IMR-90 (cell line): ENCODE data around the gene PGS1. TPM values are rescaled to one million over a fixed set of nuclear protein-coding genes. Genes with fewer than 3 reads are reported as not detected.

ENCODE experiments used
- ATAC-seq: fragments of 200-7000 bp; cut with Tn5 transposase; 2 replicates; pipeline ENCODE4 v1.9.1; 2020; ENCODE audit warnings: low read depth, mild to moderate bottlenecking, moderate library complexity
- BruUV-seq: library from RNA; stranded (reverse); fragments of 400-500 nt; replicated peaks from 2 replicates; lab custom pipeline; 2021; lab: Mats Ljungman, UMichigan
- CTCF ChIA-PET: fragments of 300-600 bp; formaldehyde crosslinking; extraction: SDS; loops from one replicate; lab custom pipeline; 2021; ENCODE audit warnings: antibody characterized with exemption; lab: Yijun Ruan, JAX
- POLR2A ChIA-PET: fragments of 300-600 bp; sonication (Branson Sonifier 250); formaldehyde crosslinking; loops from one replicate; lab custom pipeline; 2022; ENCODE audit warnings: antibody characterized with exemption; ENCODE audit not compliant: unreplicated experiment; lab: Charles Lee
- DNase-seq: peaks from one replicate; pipeline ENCODE4 v3.0.0; 2013
- H2AFZ ChIP-seq: replicated peaks from 2 replicates; pipeline ENCODE3; 2013; ENCODE audit warnings: low read length, mild to moderate bottlenecking; ENCODE audit not compliant: poor library complexity
- H2AK5ac ChIP-seq: 2 replicates; pipeline ENCODE4 v1.6.1; 2013; ENCODE audit warnings: low read depth, low read length, inconsistent platforms
- H2AK9ac ChIP-seq: replicated peaks from 2 replicates; pipeline ENCODE3; 2013; ENCODE audit warnings: mild to moderate bottlenecking, low read depth, low read length, moderate library complexity; ENCODE audit not compliant: poor library complexity
- H2BK120ac ChIP-seq: 2 replicates; pipeline ENCODE4 v1.6.1; 2013; ENCODE audit warnings: low read depth, low read length, inconsistent platforms
- H2BK15ac ChIP-seq: 3 replicates; pipeline ENCODE4 v1.6.1; 2013; ENCODE audit warnings: low read depth, low read length, inconsistent platforms
- H2BK20ac ChIP-seq: 2 replicates; pipeline ENCODE4 v1.6.1; 2013; ENCODE audit warnings: low read depth, mild to moderate bottlenecking, inconsistent platforms, low read length, moderate library complexity
- H2BK5ac ChIP-seq: 2 replicates; pipeline ENCODE4 v1.6.1; 2013; ENCODE audit warnings: mild to moderate bottlenecking, low read depth, low read length, inconsistent platforms; ENCODE audit not compliant: poor library complexity, severe bottlenecking
- H3K14ac ChIP-seq: replicated peaks from 2 replicates; pipeline ENCODE4 v1.6.1; 2013; ENCODE audit warnings: low read depth, low read length, inconsistent platforms
- H3K18ac ChIP-seq: 2 replicates; pipeline ENCODE4 v1.6.1; 2013; ENCODE audit warnings: low read depth, low read length, control low read depth
- H3K23ac ChIP-seq: 2 replicates; pipeline ENCODE4 v1.6.1; 2013; ENCODE audit warnings: low read depth, low read length, inconsistent platforms
- H3K27ac ChIP-seq: 2 replicates; pipeline ENCODE4 v1.5.1; 2013; ENCODE audit warnings: mild to moderate bottlenecking, control low read depth, low read length; ENCODE audit not compliant: insufficient read depth
- H3K27me3 ChIP-seq: 2 replicates; pipeline ENCODE4 v1.6.1; 2013; ENCODE audit warnings: low read length; ENCODE audit not compliant: control insufficient read depth, insufficient read depth
- H3K36me3 ChIP-seq: 2 replicates; pipeline ENCODE4 v1.6.1; 2013; ENCODE audit warnings: low read length, mixed read lengths; ENCODE audit not compliant: control insufficient read depth, insufficient read depth
- H3K4ac ChIP-seq: 2 replicates; pipeline ENCODE4 v1.6.1; 2013; ENCODE audit warnings: low read depth, low read length, inconsistent platforms
- H3K4me1 ChIP-seq: 2 replicates; pipeline ENCODE4 v1.6.1; 2013; ENCODE audit warnings: low read length, mixed read lengths; ENCODE audit not compliant: control insufficient read depth, insufficient read depth
- H3K4me2 ChIP-seq: 2 replicates; pipeline ENCODE4 v1.6.1; 2013; ENCODE audit warnings: low read depth, mild to moderate bottlenecking, control low read depth, low read length, moderate library complexity
- H3K4me3 ChIP-seq: 2 replicates; pipeline ENCODE4 v1.5.1; 2013; ENCODE audit warnings: low read depth, mild to moderate bottlenecking, control low read depth, low read length, moderate library complexity; ENCODE audit not compliant: insufficient read depth
- H3K56ac ChIP-seq: 2 replicates; pipeline ENCODE4 v1.6.1; 2013; ENCODE audit warnings: low read length, inconsistent platforms; ENCODE audit not compliant: insufficient read depth; ENCODE audit errors: extremely low read depth
- H3K79me1 ChIP-seq, 2 experiments: 2 replicates each; pipeline ENCODE4 v1.6.1; 2013; ENCODE audit warnings: low read length in 2 of 2, inconsistent platforms in 1 of 2, low read depth in 1 of 2
- H3K9ac ChIP-seq: 2 replicates; pipeline ENCODE4 v1.6.1; 2013; ENCODE audit warnings: low read depth, low read length, control low read depth
- H3K9me1 ChIP-seq: 2 replicates; pipeline ENCODE4 v1.6.1; 2013; ENCODE audit warnings: low read length, inconsistent platforms; ENCODE audit not compliant: insufficient read depth
- H3K9me3 ChIP-seq: 2 replicates; pipeline ENCODE4 v1.6.1; 2013; ENCODE audit warnings: low read length; ENCODE audit not compliant: control insufficient read depth, insufficient read depth
- H4K20me1 ChIP-seq: 2 replicates; pipeline ENCODE4 v1.6.1; 2013; ENCODE audit warnings: low read length, inconsistent platforms; ENCODE audit not compliant: insufficient read depth
- H4K5ac ChIP-seq: 2 replicates; pipeline ENCODE4 v1.6.1; 2013; ENCODE audit warnings: mild to moderate bottlenecking, low read depth, low read length, control low read depth
- H4K8ac ChIP-seq, 2 experiments: 2 replicates each; pipeline ENCODE4 v1.6.1; 2013; ENCODE audit warnings: low read depth in 2 of 2, low read length in 2 of 2, control low read depth in 1 of 2, inconsistent platforms in 1 of 2
- H4K91ac ChIP-seq: 2 replicates; pipeline ENCODE4 v1.6.1; 2013; ENCODE audit warnings: low read depth, low read length, inconsistent platforms; ENCODE audit not compliant: insufficient read depth
- BHLHE40 ChIP-seq: fragments of 150-350 bp; IDR thresholded peaks from 2 replicates; pipeline ENCODE4 v1.6.1; 2016; ENCODE audit warnings: mild to moderate bottlenecking, low read depth, low read length
- CEBPB ChIP-seq: IDR thresholded peaks from 2 replicates; pipeline ENCODE4 v1.6.1; 2012; ENCODE audit warnings: low read depth, low read length, improper control_type of control experiment
- CHD1 ChIP-seq: IDR thresholded peaks from 2 replicates; pipeline ENCODE4 v1.6.1; 2012; ENCODE audit warnings: low read depth, low read length, improper control_type of control experiment
- FOS ChIP-seq: fragments of 150-350 bp; IDR thresholded peaks from 2 replicates; pipeline ENCODE4 v1.6.1; 2016; ENCODE audit warnings: low read depth, low read length
- MAFK ChIP-seq: IDR thresholded peaks from 2 replicates; pipeline ENCODE4 v1.6.1; 2012; ENCODE audit warnings: low read depth, low read length, improper control_type of control experiment
- MAZ ChIP-seq: IDR thresholded peaks from 2 replicates; pipeline ENCODE4 v1.6.1; 2012; ENCODE audit warnings: low read depth, mild to moderate bottlenecking, low read length, improper control_type of control experiment, moderate library complexity, borderline replicate concordance
- MXI1 ChIP-seq: IDR thresholded peaks from 2 replicates; pipeline ENCODE4 v1.6.1; 2012; ENCODE audit warnings: low read depth, mild to moderate bottlenecking, low read length, moderate library complexity, borderline replicate concordance
- NFE2L2 ChIP-seq: fragments of 150-350 bp; IDR thresholded peaks from 2 replicates; pipeline ENCODE4 v1.6.1; 2016; ENCODE audit warnings: low read depth, mild to moderate bottlenecking, low read length
- POLR2A ChIP-seq: IDR thresholded peaks from 2 replicates; pipeline ENCODE4 v1.6.1; 2012; ENCODE audit warnings: mild to moderate bottlenecking, low read depth, low read length
- RAD21 ChIP-seq: IDR thresholded peaks from 2 replicates; pipeline ENCODE4 v1.6.1; 2012; ENCODE audit warnings: low read length, improper control_type of control experiment
- RCOR1 ChIP-seq: IDR thresholded peaks from 2 replicates; pipeline ENCODE4 v1.6.1; 2012; ENCODE audit warnings: mild to moderate bottlenecking, low read length, improper control_type of control experiment; ENCODE audit not compliant: insufficient replicate concordance
- RFX5 ChIP-seq: IDR thresholded peaks from 2 replicates; pipeline ENCODE4 v1.8.0; 2012; ENCODE audit warnings: low read depth, mild to moderate bottlenecking, low read length, moderate library complexity
- SMC3 ChIP-seq: fragments of 150-350 bp; IDR thresholded peaks from 2 replicates; pipeline ENCODE4 v1.6.1; 2016; ENCODE audit warnings: low read depth, mild to moderate bottlenecking, antibody characterized with exemption, low read length, moderate library complexity
- WGBS, 2 experiments: methylation state at CpG; one replicate each; pipeline versions ENCODE4 v1.1.5 to v1.1.7; 2013; ENCODE audit warnings: missing lambda C conversion rate in 2 of 2; ENCODE audit not compliant: insufficient read length in 1 of 2; ENCODE audit errors: extremely low coverage in 2 of 2; 5-methylcytosine and 5-hydroxymethylcytosine counted together
- dilution Hi-C: fragments of 300-500 bp; cut with HindIII; formaldehyde crosslinking; loops from one replicate; pipeline ENCODE4 v1.14.3; 2018; ENCODE audit warnings: low sequenced_read_pairs; ENCODE audit not compliant: unreplicated experiment
- in situ Hi-C: fragments of 300-500 bp; cut with MboI; formaldehyde crosslinking; loops from 3 replicates; pipeline ENCODE4 v1.14.3; 2019; ENCODE audit warnings: low sequenced_read_pairs, inconsistent platforms, mixed read lengths
- intact Hi-C: fragments of 100-400 bp; cut with micrococcal nuclease; formaldehyde crosslinking; loops from 2 replicates; pipeline ENCODE4 v1.10.0; 2022
- polyA plus RNA-seq, 3 experiments: library from polyadenylated mRNA; depleted of rRNA; stranded (reverse); fragments of >200 nt; gene quantifications; 2 replicates each; pipeline ENCODE4 v1.2.3, GENCODE V29; 2012; ENCODE audit warnings: low replicate concordance in 1 of 3
- total RNA-seq: library from RNA; depleted of rRNA; stranded (reverse); fragments of >200 nt; gene quantifications from 2 replicates; pipeline ENCODE4 v1.2.3, GENCODE V29; 2012
- TF ChIP-seq, protein P1 (sequence below): conservative IDR thresholded peaks from 2 replicates; pipeline ENCODE4 v1.5.1; 2012; ENCODE audit warnings: mild to moderate bottlenecking, low read depth, low read length, improper control_type of control experiment
- TF ChIP-seq, protein P2 (sequence below): fragments of 150-350 bp; IDR thresholded peaks from 2 replicates; pipeline ENCODE4 v1.6.1; 2016; ENCODE audit warnings: low read depth, mild to moderate bottlenecking, low read length, moderate library complexity, borderline replicate concordance
- TF ChIP-seq, protein P3 (sequence below): fragments of 150-350 bp; IDR thresholded peaks from 2 replicates; pipeline ENCODE4 v1.6.1; 2017; ENCODE audit warnings: mild to moderate bottlenecking, antibody characterized with exemption, low read length, low read depth

The PGS1 gene
- total and polyA plus RNA-seq, 2 of the 4 experiments (the other 2 are of a cell fraction) = 18.5 to 43.2 TPM

DNA sequence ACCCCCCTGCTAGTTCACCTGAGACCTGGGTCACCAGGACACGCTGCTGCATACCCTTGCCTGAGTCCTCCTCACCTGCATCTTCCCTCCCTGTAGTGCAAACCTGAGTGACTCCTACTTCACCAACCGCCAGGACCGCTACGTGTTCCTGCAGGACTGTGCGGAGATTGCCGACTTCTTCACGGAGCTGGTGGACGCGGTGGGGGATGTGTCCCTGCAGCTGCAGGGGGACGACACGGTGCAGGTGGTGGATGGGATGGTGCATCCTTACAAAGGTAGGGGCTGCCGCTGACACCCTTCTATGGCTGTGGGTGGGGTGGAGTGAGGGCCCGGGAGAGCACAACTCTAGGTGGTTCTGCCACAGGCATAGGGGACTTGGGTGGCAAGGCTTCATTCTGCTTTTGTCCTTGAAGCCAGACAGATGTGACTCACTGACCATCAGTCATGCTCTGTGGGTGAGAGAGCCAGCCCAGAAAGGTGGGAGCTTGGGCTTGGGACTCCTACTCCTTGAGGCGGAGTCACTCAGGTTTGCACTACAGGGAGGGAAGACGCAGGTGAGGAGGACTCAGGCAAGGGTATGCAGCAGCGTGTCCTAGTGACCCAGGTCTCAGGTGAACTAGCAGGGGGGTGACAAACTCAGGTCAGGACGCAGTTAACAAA lies 22.3 kb downstream of the PGS1 start:
- H3K9ac ChIP-seq = no peak overlapping the region
- CTCF ChIA-PET = no interaction called here
- intact Hi-C loops (no loop called here), in situ Hi-C loops (no loop called here), dilution Hi-C loops (no loop called here)
- TF ChIP-seq MAFK (no peak), FOS (no peak), CHD1 (no peak), POLR2A (no peak), NFE2L2 (no peak), CEBPB (no peak), MXI1 (no peak), BHLHE40 (no peak), RCOR1 (no peak), RAD21 (no peak), MAZ (no peak), RFX5 (no peak), SMC3 (no peak)
- TF ChIP-seq, protein P1, sequence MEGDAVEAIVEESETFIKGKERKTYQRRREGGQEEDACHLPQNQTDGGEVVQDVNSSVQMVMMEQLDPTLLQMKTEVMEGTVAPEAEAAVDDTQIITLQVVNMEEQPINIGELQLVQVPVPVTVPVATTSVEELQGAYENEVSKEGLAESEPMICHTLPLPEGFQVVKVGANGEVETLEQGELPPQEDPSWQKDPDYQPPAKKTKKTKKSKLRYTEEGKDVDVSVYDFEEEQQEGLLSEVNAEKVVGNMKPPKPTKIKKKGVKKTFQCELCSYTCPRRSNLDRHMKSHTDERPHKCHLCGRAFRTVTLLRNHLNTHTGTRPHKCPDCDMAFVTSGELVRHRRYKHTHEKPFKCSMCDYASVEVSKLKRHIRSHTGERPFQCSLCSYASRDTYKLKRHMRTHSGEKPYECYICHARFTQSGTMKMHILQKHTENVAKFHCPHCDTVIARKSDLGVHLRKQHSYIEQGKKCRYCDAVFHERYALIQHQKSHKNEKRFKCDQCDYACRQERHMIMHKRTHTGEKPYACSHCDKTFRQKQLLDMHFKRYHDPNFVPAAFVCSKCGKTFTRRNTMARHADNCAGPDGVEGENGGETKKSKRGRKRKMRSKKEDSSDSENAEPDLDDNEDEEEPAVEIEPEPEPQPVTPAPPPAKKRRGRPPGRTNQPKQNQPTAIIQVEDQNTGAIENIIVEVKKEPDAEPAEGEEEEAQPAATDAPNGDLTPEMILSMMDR = no peak
- TF ChIP-seq, protein P2, sequence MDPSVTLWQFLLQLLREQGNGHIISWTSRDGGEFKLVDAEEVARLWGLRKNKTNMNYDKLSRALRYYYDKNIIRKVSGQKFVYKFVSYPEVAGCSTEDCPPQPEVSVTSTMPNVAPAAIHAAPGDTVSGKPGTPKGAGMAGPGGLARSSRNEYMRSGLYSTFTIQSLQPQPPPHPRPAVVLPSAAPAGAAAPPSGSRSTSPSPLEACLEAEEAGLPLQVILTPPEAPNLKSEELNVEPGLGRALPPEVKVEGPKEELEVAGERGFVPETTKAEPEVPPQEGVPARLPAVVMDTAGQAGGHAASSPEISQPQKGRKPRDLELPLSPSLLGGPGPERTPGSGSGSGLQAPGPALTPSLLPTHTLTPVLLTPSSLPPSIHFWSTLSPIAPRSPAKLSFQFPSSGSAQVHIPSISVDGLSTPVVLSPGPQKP = no peak
- TF ChIP-seq, protein P3, sequence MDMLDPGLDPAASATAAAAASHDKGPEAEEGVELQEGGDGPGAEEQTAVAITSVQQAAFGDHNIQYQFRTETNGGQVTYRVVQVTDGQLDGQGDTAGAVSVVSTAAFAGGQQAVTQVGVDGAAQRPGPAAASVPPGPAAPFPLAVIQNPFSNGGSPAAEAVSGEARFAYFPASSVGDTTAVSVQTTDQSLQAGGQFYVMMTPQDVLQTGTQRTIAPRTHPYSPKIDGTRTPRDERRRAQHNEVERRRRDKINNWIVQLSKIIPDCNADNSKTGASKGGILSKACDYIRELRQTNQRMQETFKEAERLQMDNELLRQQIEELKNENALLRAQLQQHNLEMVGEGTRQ = no peak
- H3K18ac ChIP-seq = no peak overlapping the region
- H3K4me3 ChIP-seq = no peak overlapping the region
- no peak overlapping the region for H2BK120ac ChIP-seq
- H4K91ac ChIP-seq = no peak overlapping the region
- peaks cover 44 to 88% of the 10 kb centered on the region in 2 experiments for H3K79me1 ChIP-seq
- no peak overlapping the region for H3K56ac ChIP-seq
- no peak overlapping the region for H3K14ac ChIP-seq
- peak overlapping the region; percentile 24 for H3K27ac ChIP-seq
- H2BK5ac ChIP-seq = no peak overlapping the region
- POLR2A ChIA-PET = no interaction called here
- H3K27me3 ChIP-seq = no peaks in the 10 kb centered on the region
- no peak overlapping the region for H4K5ac ChIP-seq
- H3K9me3 ChIP-seq = no peaks in the 10 kb centered on the region
- H3K9me1 ChIP-seq = peaks cover 29% of the 10 kb centered on the region
- H3K4me1 ChIP-seq = peaks cover 12% of the 10 kb centered on the region; the same call in 1 of the 2 replicates
- no peak overlapping the region for H2BK20ac ChIP-seq
- BruUV-seq = no TSS peak
- peaks cover 79% of the 10 kb centered on the region for H3K36me3 ChIP-seq
- no peak overlapping the region for H2AK9ac ChIP-seq
- ATAC-seq (no peak), DNase-seq (no peak)
- H2BK15ac ChIP-seq = no peak overlapping the region
- 82% methylated on average over 12 of the region's 17 CpGs; no CpG with 5 or more reads in 1 of the 2 experiments for WGBS, 2 experiments
- no peak overlapping the region for H3K23ac ChIP-seq
- H3K4ac ChIP-seq = peak overlapping the region; percentile 59; the same call in 1 of the 2 replicates
- peaks cover 30% of the 10 kb centered on the region for H4K20me1 ChIP-seq
- H3K4me2 ChIP-seq = no peak overlapping the region
- H2AK5ac ChIP-seq = 0 out of 2 replicates have a peak overlapping the region, but pooled peaks have one; percentile 21
- no peak overlapping the region for H4K8ac ChIP-seq
- peak overlapping the region; percentile 32 for H2AFZ ChIP-seq
